ENCODE measurements around the gene TERB1. TPM values are rescaled to one million over a fixed set of nuclear protein-coding genes. Genes with fewer than 3 reads are reported as not detected.

Gene TERB1
- total and polyA plus RNA-seq, 2 of the 13 experiments (the other 11 are each of a cell fraction or from before 2014, with no cell fraction given) = not detected

GRCh38 chr16:66830422-66831404 lies 29.3 kb upstream of the TERB1 start, which contains the start of gene NAE1 (continued):
- TF ChIP-seq CSRNP2 (CRISPR knock-in tag; conservative IDR thresholded peaks at IDR 0.05; ENCODE audit: low read depth) (no peak), ELF3 (CRISPR knock-in tag; IDR thresholded peaks at IDR 0.05) (peak; percentile 43), NR2F2 (IDR thresholded peaks at IDR 0.05; ENCODE audit: borderline replicate concordance, low read depth) (no peak), TBX3 (IDR thresholded peaks at IDR 0.05; ENCODE audit: borderline replicate concordance) (no peak), THAP7 (CRISPR knock-in tag; IDR thresholded peaks at IDR 0.05) (peak; percentile 95), HES4 (CRISPR knock-in tag; IDR thresholded peaks at IDR 0.05; ENCODE audit: borderline replicate concordance) (peak; percentile 97; the same call in 1 of the 2 replicates), NKX3-1 (CRISPR knock-in tag; IDR thresholded peaks at IDR 0.05) (peak; percentile 99), FOSL1 (CRISPR knock-in tag; IDR thresholded peaks at IDR 0.05; ENCODE audit: borderline replicate concordance) (0 out of 2 replicates have a peak, but pooled peaks have one; percentile 43), RFXAP (CRISPR knock-in tag; IDR thresholded peaks at IDR 0.05; ENCODE audit: borderline replicate concordance) (peak; percentile 92), KLF15 (CRISPR knock-in tag; IDR thresholded peaks at IDR 0.05; ENCODE audit: borderline replicate concordance) (peak; percentile 97), ZNF121 (CRISPR knock-in tag; IDR thresholded peaks at IDR 0.05) (peak; percentile 53; the same call in 1 of the 2 replicates), JUND (CRISPR knock-in tag; IDR thresholded peaks at IDR 0.05) (peak; percentile 56; the same call in 1 of the 2 replicates), TFDP1 (CRISPR knock-in tag; IDR thresholded peaks at IDR 0.05; ENCODE audit: borderline replicate concordance) (peak; percentile 80; the same call in 1 of the 2 replicates), HIC2 (CRISPR knock-in tag; IDR thresholded peaks at IDR 0.05; ENCODE audit: low read depth) (no peak), KLF12 (CRISPR knock-in tag; IDR thresholded peaks at IDR 0.05; ENCODE audit: borderline replicate concordance) (peak; percentile 92), MXI1 (IDR thresholded peaks at IDR 0.05; ENCODE audit: borderline replicate concordance, low read depth, low read length) (peak; percentile 84; the same call in 2 of the 3 replicates), SAP130 (CRISPR knock-in tag; IDR thresholded peaks at IDR 0.05; ENCODE audit: low read depth) (peak; percentile 88), EZH2 (conservative IDR thresholded peaks at IDR 0.05; ENCODE audit: low read depth, low read length) (no peak), ZNF749 (CRISPR knock-in tag; IDR thresholded peaks at IDR 0.05; ENCODE audit: borderline replicate concordance) (peak; percentile 72; the same call in 1 of the 2 replicates), CREB1 (IDR thresholded peaks at IDR 0.05) (no peak), CREB1 (CRISPR knock-in tag; IDR thresholded peaks at IDR 0.05) (no peak), SETDB1 (CRISPR knock-in tag; IDR thresholded peaks at IDR 0.05; ENCODE audit: borderline replicate concordance) (no peak)
